Gastrocnemius medialis (tissue), 4 donors: Measurements from ENCODE around the gene POLR3H. TPM values are rescaled to one million over a fixed set of nuclear protein-coding genes. Genes with fewer than 3 reads are reported as not detected.
"Not testable (repeated sequence)": the region's sequence is repeated elsewhere in the genome, so short reads cannot be mapped to it uniquely, and the experiment has no call there.

Experiments
- ATAC-seq, 2 donors: fragments of 150-250 bp; one replicate each; pipeline ENCODE4 v1.9.1; 2016
- DNase-seq, 2 donors: peaks; one replicate each; pipeline ENCODE4 v3.0.0-alpha.2; 2019
- H3K27ac ChIP-seq, 4 donors: fragments of 200-600 bp; sonication (generic); 1 replicate in 1 of 4; 2 replicates in 3 of 4; pipeline ENCODE4 v1.5.1; 2016 to 2018; ENCODE audit warnings: mild to moderate bottlenecking in 2 of 4, moderate library complexity in 1 of 4
- H3K27me3 ChIP-seq, 3 donors: fragments of 200-600 bp; sonication (generic) in 2 of 3; 1 replicate in 1 of 3; 2 replicates in 2 of 3; pipeline versions ENCODE4 v1.5.1 to v1.6.0; 2016 to 2019; ENCODE audit warnings: mild to moderate bottlenecking in 1 of 3, moderate library complexity in 1 of 3
- H3K36me3 ChIP-seq, 2 donors: fragments of 200-600 bp; sonication (generic) in 1 of 2; one replicate each; pipeline ENCODE4 v1.5.1; 2017 to 2018
- H3K4me1 ChIP-seq, 2 donors: fragments of 200-600 bp; sonication (generic) in 1 of 2; one replicate each; pipeline ENCODE4 v1.5.1; 2016 to 2017; ENCODE audit warnings: mild to moderate bottlenecking in 2 of 2
- H3K4me3 ChIP-seq, 4 donors: fragments of 200-600 bp; sonication (generic) in 3 of 4; 1 replicate in 1 of 4; 2 replicates in 3 of 4; pipeline ENCODE4 v1.5.1; 2016 to 2019; ENCODE audit warnings: mild to moderate bottlenecking in 2 of 4
- H3K9me3 ChIP-seq, 3 donors: fragments of 200-600 bp; sonication (generic) in 2 of 3; 1 replicate in 1 of 3; 2 replicates in 2 of 3; pipeline ENCODE4 v1.5.1; 2016 to 2019
- CTCF ChIP-seq, 5 experiments: fragments of 450-650 bp in 3 of 5; fragments of 200-600 bp in 2 of 5; sonication (generic) in 2 of 5; IDR thresholded peaks in 4 of 5; conservative IDR thresholded peaks in 1 of 5; 1 replicate in 4 of 5; 2 replicates in 1 of 5; pipeline ENCODE4 v1.5.1; 2016 to 2019; ENCODE audit warnings: antibody characterized with exemption in 5 of 5, mild to moderate bottlenecking in 3 of 5, moderate library complexity in 3 of 5
- POLR2A ChIP-seq, 2 donors: fragments of 450-650 bp; IDR thresholded peaks; one replicate each; pipeline ENCODE4 v1.6.1; 2017; ENCODE audit warnings: antibody characterized with exemption in 2 of 2, mild to moderate bottlenecking in 2 of 2, moderate library complexity in 2 of 2
- in situ Hi-C, 4 donors: fragments of 200-750 bp; cut with MboI; loops; one replicate each; pipeline versions ENCODE4 v1.15.0 to v1.8.0; 2017; ENCODE audit warnings: low sequenced_read_pairs in 4 of 4
- intact Hi-C: fragments of 100-400 bp; cut with DNase I; formaldehyde crosslinking; loops from one replicate; pipeline ENCODE4 v1.15.1; 2023; ENCODE audit warnings: low total_unique reads
- total RNA-seq, 4 donors: library from RNA; depleted of rRNA; stranded (reverse); fragments of >200 nt; gene quantifications; one replicate each; pipeline versions ENCODE4 v1.1.0 to v1.2.3, GENCODE V29; 2016

Gene POLR3H
- total RNA-seq, 4 donors from 2014 or later: 5.7 to 11.0 (median 6.9) TPM

GRCh38 chr22:41573677-41574076 is 29.4 kb upstream of the POLR3H start:
- Histone ChIP-seq H3K27ac (no peak overlapping the region), H3K27me3 (no peaks in the 10 kb centered on the region), H3K36me3 (no peaks in the 10 kb centered on the region), H3K4me1 (no peaks in the 10 kb centered on the region), H3K9me3 (no peaks in the 10 kb centered on the region), H3K4me3 (no peak overlapping the region)
- no peak for TF ChIP-seq POLR2A (IDR thresholded peaks at IDR 0.05)
- no peak for TF ChIP-seq CTCF (IDR thresholded peaks at IDR 0.05 in 4 of 5, conservative IDR thresholded peaks at IDR 0.05 in 1 of 5)
- intact Hi-C loops: no loop called here
- ATAC-seq (no peak), DNase-seq (no peak)
- in situ Hi-C loops: no loop called here

- intact Hi-C loops: not testable (repeated sequence)
Observed at GRCh38 chr22:41572305-41572704, 28.0 kb upstream of the POLR3H start.

GRCh38 chr22:41571786-41572185 is 27.5 kb upstream of the POLR3H start:
- no peaks in the 10 kb centered on the region for H3K4me1 ChIP-seq

More at GRCh38 chr22:41572305-41572704, 28.0 kb upstream of the POLR3H start:
- H3K36me3 ChIP-seq, H3K4me1 ChIP-seq, in situ Hi-C loops, H3K4me3 ChIP-seq, H3K27ac ChIP-seq, H3K27me3 ChIP-seq, ATAC-seq, H3K9me3 ChIP-seq, DNase-seq: not testable (repeated sequence)

GRCh38 chr22:41570221-41570620 is 26.0 kb upstream of the POLR3H start:
- DNase-seq: no peak
- Histone ChIP-seq H3K9me3 (no peaks in the 10 kb centered on the region), H3K4me1 (peaks cover 0 to 5% of the 10 kb centered on the region in 2 donors), H3K27me3 (no peaks in the 10 kb centered on the region), H3K36me3 (no peaks in the 10 kb centered on the region), H3K27ac (no peak overlapping the region), H3K4me3 (no peak overlapping the region)
- in situ Hi-C loops: no loop called here
- intact Hi-C loops: no loop called here
- ATAC-seq: no peak
- TF ChIP-seq CTCF (IDR thresholded peaks at IDR 0.05 in 4 of 5, conservative IDR thresholded peaks at IDR 0.05 in 1 of 5): no peak
- no peak for TF ChIP-seq POLR2A (IDR thresholded peaks at IDR 0.05)

More at GRCh38 chr22:41571786-41572185, 27.5 kb upstream of the POLR3H start:
- Histone ChIP-seq H3K4me3 (no peak overlapping the region), H3K27ac (no peak overlapping the region), H3K27me3 (no peaks in the 10 kb centered on the region), H3K36me3 (no peaks in the 10 kb centered on the region), H3K9me3 (no peaks in the 10 kb centered on the region)
- TF ChIP-seq CTCF (IDR thresholded peaks at IDR 0.05 in 4 of 5, conservative IDR thresholded peaks at IDR 0.05 in 1 of 5): no peak
- TF ChIP-seq POLR2A (IDR thresholded peaks at IDR 0.05): no peak
- no peak for DNase-seq
- in situ Hi-C loops: no loop called here
- intact Hi-C loops: no loop called here
- ATAC-seq: no peak

- Histone ChIP-seq H3K27me3 (no peaks in the 10 kb centered on the region), H3K4me3 (no peak overlapping the region), H3K27ac (no peak overlapping the region), H3K36me3 (no peaks in the 10 kb centered on the region), H3K4me1 (peaks cover 0 to 6% of the 10 kb centered on the region in 2 donors), H3K9me3 (no peaks in the 10 kb centered on the region)
- no peak for TF ChIP-seq POLR2A (IDR thresholded peaks at IDR 0.05)
- TF ChIP-seq CTCF (IDR thresholded peaks at IDR 0.05 in 4 of 5, conservative IDR thresholded peaks at IDR 0.05 in 1 of 5): no peak
- intact Hi-C loops: no loop called here
- DNase-seq: no peak
- in situ Hi-C loops: no loop called here
- ATAC-seq: no peak
Observed at GRCh38 chr22:41568811-41569210, 24.5 kb upstream of the POLR3H start.
